H9 (cell line): Measurements from ENCODE around the gene NKAIN1. TPM values are rescaled to one million over a fixed set of nuclear protein-coding genes. Genes with fewer than 3 reads are reported as not detected.

ENCODE experiments used
- DNase-seq: peaks from one replicate; pipeline ENCODE4 v3.0.0-alpha.2; 2017
- H2AFZ ChIP-seq: one replicate; pipeline ENCODE4 v1.6.1; 2013; ENCODE audit warnings: mild to moderate bottlenecking, low read length, control low read depth, moderate library complexity
- H2AK5ac ChIP-seq: 2 replicates; pipeline ENCODE4 v1.6.1; 2013; ENCODE audit warnings: low read length, control low read depth, mixed read lengths; ENCODE audit not compliant: insufficient read length
- H2BK120ac ChIP-seq: one replicate; pipeline ENCODE4 v1.6.1; 2013; ENCODE audit warnings: low read depth, mild to moderate bottlenecking, low read length, control low read depth, inconsistent platforms; ENCODE audit not compliant: poor library complexity, severe bottlenecking
- H2BK12ac ChIP-seq: 2 replicates; pipeline ENCODE4 v1.6.1; 2013; ENCODE audit warnings: low read length, control low read depth, mixed read lengths, low read depth; ENCODE audit not compliant: insufficient read length
- H2BK15ac ChIP-seq: 2 replicates; pipeline ENCODE4 v1.6.1; 2013; ENCODE audit warnings: low read depth, low read length, control low read depth
- H2BK20ac ChIP-seq: one replicate; pipeline ENCODE4 v1.6.1; 2013; ENCODE audit warnings: low read depth, mild to moderate bottlenecking, low read length, control low read depth, inconsistent platforms; ENCODE audit not compliant: poor library complexity, severe bottlenecking
- H2BK5ac ChIP-seq: 2 replicates; pipeline ENCODE4 v1.6.1; 2013; ENCODE audit warnings: low read length, control low read depth, mixed read lengths; ENCODE audit not compliant: insufficient read length
- H3K14ac ChIP-seq: 2 replicates; pipeline ENCODE4 v1.6.1; 2013; ENCODE audit warnings: low read length, control low read depth; ENCODE audit not compliant: insufficient read depth
- H3K18ac ChIP-seq: 2 replicates; pipeline ENCODE4 v1.6.1; 2013; ENCODE audit warnings: low read depth, mild to moderate bottlenecking, mixed read lengths, low read length, control low read depth; ENCODE audit not compliant: insufficient read length
- H3K23ac ChIP-seq: 2 replicates; pipeline ENCODE4 v1.6.1; 2013; ENCODE audit warnings: low read length, control low read depth, mixed read lengths, low read depth; ENCODE audit not compliant: insufficient read length
- H3K23me2 ChIP-seq: 2 replicates; pipeline ENCODE4 v1.6.1; 2013; ENCODE audit warnings: low read depth, mild to moderate bottlenecking, mixed read lengths, low read length, control low read depth; ENCODE audit not compliant: insufficient read length, poor library complexity, severe bottlenecking
- H3K27ac ChIP-seq: 2 replicates; pipeline ENCODE4 v1.5.1; 2013; ENCODE audit warnings: low read length, control low read depth, mixed read lengths, low read depth; ENCODE audit not compliant: insufficient read length
- H3K27me3 ChIP-seq: 2 replicates; pipeline ENCODE4 v1.6.1; 2013; ENCODE audit warnings: low read length, control low read depth, inconsistent platforms; ENCODE audit not compliant: insufficient read depth
- H3K4ac ChIP-seq: 2 replicates; pipeline ENCODE4 v1.6.1; 2013; ENCODE audit warnings: low read depth, mild to moderate bottlenecking, control low read depth, inconsistent platforms, low read length, moderate library complexity
- H3K4me1 ChIP-seq: 2 replicates; pipeline ENCODE4 v1.6.1; 2013; ENCODE audit warnings: low read length, control low read depth, inconsistent platforms; ENCODE audit not compliant: insufficient read depth
- H3K4me2 ChIP-seq: 2 replicates; pipeline ENCODE4 v1.6.1; 2013; ENCODE audit warnings: low read length, control low read depth, mixed read lengths; ENCODE audit not compliant: insufficient read length, insufficient read depth
- H3K56ac ChIP-seq: 2 replicates; pipeline ENCODE4 v1.6.1; 2013; ENCODE audit warnings: low read depth, mild to moderate bottlenecking, mixed read lengths, low read length, control low read depth; ENCODE audit not compliant: insufficient read length
- H3K79me1 ChIP-seq: 2 replicates; pipeline ENCODE4 v1.6.1; 2013; ENCODE audit warnings: low read depth, mild to moderate bottlenecking, moderate library complexity, low read length, control low read depth, inconsistent platforms; ENCODE audit not compliant: insufficient read depth, poor library complexity, severe bottlenecking
- H3K79me2 ChIP-seq: 2 replicates; pipeline ENCODE4 v1.6.1; 2013; ENCODE audit warnings: low read length, control low read depth, inconsistent platforms; ENCODE audit not compliant: insufficient read depth
- H3K9ac ChIP-seq: 2 replicates; pipeline ENCODE4 v1.6.1; 2013; ENCODE audit warnings: low read length, control low read depth, mixed read lengths; ENCODE audit not compliant: insufficient read length; ENCODE audit errors: extremely low read depth
- H3K9me3 ChIP-seq: one replicate; pipeline ENCODE4 v1.6.1; 2013; ENCODE audit warnings: low read depth, low read length, inconsistent platforms; ENCODE audit not compliant: control insufficient read depth
- H3T11ph ChIP-seq: one replicate; pipeline ENCODE4 v1.6.1; 2013; ENCODE audit warnings: mild to moderate bottlenecking, low read length, control low read depth, inconsistent platforms
- H4K20me1 ChIP-seq: one replicate; pipeline ENCODE4 v1.6.1; 2013; ENCODE audit not compliant: control insufficient read depth, insufficient read length, insufficient read depth
- H4K5ac ChIP-seq: 2 replicates; pipeline ENCODE4 v1.6.1; 2013; ENCODE audit warnings: low read depth, mild to moderate bottlenecking, mixed read lengths, low read length, control low read depth; ENCODE audit not compliant: insufficient read length
- H4K8ac ChIP-seq: replicated peaks from 2 replicates; pipeline ENCODE4 v1.6.1; 2013; ENCODE audit warnings: low read length, control low read depth, mixed read lengths, low read depth; ENCODE audit not compliant: insufficient read length
- H4K91ac ChIP-seq: 2 replicates; pipeline ENCODE4 v1.6.1; 2013; ENCODE audit warnings: low read depth, mild to moderate bottlenecking, moderate library complexity, mixed read lengths, low read length, control low read depth; ENCODE audit not compliant: insufficient read length
- H3K27ac Mint-ChIP-seq, 3 experiments: 2 replicates in 2 of 3; 3 replicates in 1 of 3; pipeline ENCODE4 v1.8.0; 2020 to 2021; ENCODE audit warnings: mixed read lengths in 3 of 3, mild to moderate bottlenecking in 1 of 3, moderate library complexity in 1 of 3
- H3K27me3 Mint-ChIP-seq: 2 replicates; pipeline ENCODE4 v1.8.0; 2021; ENCODE audit warnings: low read depth, mild to moderate bottlenecking, moderate library complexity, mixed read lengths
- H3K36me3 Mint-ChIP-seq, 3 experiments: 2 replicates in 2 of 3; 3 replicates in 1 of 3; pipeline ENCODE4 v1.8.0; 2020 to 2021; ENCODE audit warnings: low read depth in 3 of 3, mixed read lengths in 3 of 3; ENCODE audit not compliant: insufficient read depth in 1 of 3
- H3K4me1 Mint-ChIP-seq, 2 experiments: 2 replicates each; pipeline ENCODE4 v1.8.0; 2020; ENCODE audit warnings: mixed read lengths in 2 of 2
- H3K4me3 Mint-ChIP-seq, 2 experiments: 2 replicates in 1 of 2; 3 replicates in 1 of 2; pipeline ENCODE4 v1.8.0; 2020 to 2021; ENCODE audit warnings: mild to moderate bottlenecking in 2 of 2, mixed read lengths in 2 of 2, moderate library complexity in 1 of 2
- H3K9me3 Mint-ChIP-seq, 2 experiments: 2 replicates in 1 of 2; 3 replicates in 1 of 2; pipeline ENCODE4 v1.8.0; 2020; ENCODE audit warnings: mild to moderate bottlenecking in 2 of 2, mixed read lengths in 2 of 2, moderate library complexity in 1 of 2
- CTCF ChIP-seq: fragments of 200-600 bp; sonication (generic); conservative IDR thresholded peaks from 3 replicates; pipeline ENCODE4 v1.8.0; 2021; ENCODE audit warnings: antibody characterized with exemption, mild to moderate bottlenecking
- WGBS: extraction: QIAGEN DNeasy Blood & Tissue Kit; methylation state at CpG from one replicate; pipeline ENCODE4 v1.1.7; 2013; ENCODE audit warnings: missing lambda C conversion rate, low lambda C conversion rate, mixed read lengths; ENCODE audit not compliant: insufficient read length; ENCODE audit errors: extremely low coverage; 5-methylcytosine and 5-hydroxymethylcytosine counted together
- total RNA-seq: library from RNA; stranded (reverse); gene quantifications from 2 replicates; pipeline ENCODE4 v1.2.1, GENCODE V29; 2021

The NKAIN1 gene
- total RNA-seq, 1 experiment from 2014 or later = 25.6 TPM

GRCh38 chr1:31222176-31222575, 17.5 kb downstream of the NKAIN1 start:
- no peak overlapping the region for H3K56ac ChIP-seq
- H3K79me2 ChIP-seq = no peaks in the 10 kb centered on the region; the same call in 1 of the 2 replicates
- no peak overlapping the region for H2BK120ac ChIP-seq
- no peaks in the 10 kb centered on the region for H3K36me3 Mint-ChIP-seq
- no peak overlapping the region for H4K5ac ChIP-seq
- H3K27ac Mint-ChIP-seq = no peak overlapping the region; a peak in 1 of 7 replicates
- H3K79me1 ChIP-seq = no peaks in the 10 kb centered on the region
- no peak overlapping the region for H3K23ac ChIP-seq
- no peak overlapping the region for H3K27ac ChIP-seq
- no peak overlapping the region for H2AFZ ChIP-seq
- H3K18ac ChIP-seq = no peak overlapping the region
- peaks cover 13 to 16% of the 10 kb centered on the region in 2 experiments for H3K4me1 Mint-ChIP-seq
- no peak overlapping the region for H2BK5ac ChIP-seq
- no CpG with 5 or more reads among the region's 3 CpGs for WGBS
- H3K4me2 ChIP-seq = no peak overlapping the region
- H4K91ac ChIP-seq = no peak overlapping the region
- H3K23me2 ChIP-seq = no peaks in the 10 kb centered on the region
- no peaks in the 10 kb centered on the region for H3K9me3 Mint-ChIP-seq
- no peaks in the 10 kb centered on the region; the same call in 1 of the 2 replicates for H3K4me1 ChIP-seq
- no peak overlapping the region; the same call in 1 of the 2 replicates for H3K14ac ChIP-seq
- no peak for DNase-seq
- no peaks in the 10 kb centered on the region for H3K9me3 ChIP-seq
- no peak overlapping the region for H3T11ph ChIP-seq
- no peak overlapping the region for H3K9ac ChIP-seq
- no peaks in the 10 kb centered on the region for H4K20me1 ChIP-seq
- H2AK5ac ChIP-seq = no peak overlapping the region
- no peaks in the 10 kb centered on the region for H3K27me3 Mint-ChIP-seq
- H4K8ac ChIP-seq = no peak overlapping the region
- H2BK15ac ChIP-seq = no peak overlapping the region
- H3K27me3 ChIP-seq = no peaks in the 10 kb centered on the region
- H2BK20ac ChIP-seq = no peak overlapping the region
- no peak overlapping the region for H3K4me3 Mint-ChIP-seq
- no peak overlapping the region for H2BK12ac ChIP-seq
- no peak for TF ChIP-seq CTCF
- no peak overlapping the region for H3K4ac ChIP-seq
